HG02885 (cell line): ENCODE data around the gene CLSTN1.

Experiments
- ATAC-seq: cut with Tn5 transposase; IDR thresholded peaks from one replicate; pipeline ENCODE4 v1.9.1; 2021; ENCODE audit warnings: mild to moderate bottlenecking; ENCODE audit not compliant: unreplicated experiment, poor library complexity

The CLSTN1 gene

DNA sequence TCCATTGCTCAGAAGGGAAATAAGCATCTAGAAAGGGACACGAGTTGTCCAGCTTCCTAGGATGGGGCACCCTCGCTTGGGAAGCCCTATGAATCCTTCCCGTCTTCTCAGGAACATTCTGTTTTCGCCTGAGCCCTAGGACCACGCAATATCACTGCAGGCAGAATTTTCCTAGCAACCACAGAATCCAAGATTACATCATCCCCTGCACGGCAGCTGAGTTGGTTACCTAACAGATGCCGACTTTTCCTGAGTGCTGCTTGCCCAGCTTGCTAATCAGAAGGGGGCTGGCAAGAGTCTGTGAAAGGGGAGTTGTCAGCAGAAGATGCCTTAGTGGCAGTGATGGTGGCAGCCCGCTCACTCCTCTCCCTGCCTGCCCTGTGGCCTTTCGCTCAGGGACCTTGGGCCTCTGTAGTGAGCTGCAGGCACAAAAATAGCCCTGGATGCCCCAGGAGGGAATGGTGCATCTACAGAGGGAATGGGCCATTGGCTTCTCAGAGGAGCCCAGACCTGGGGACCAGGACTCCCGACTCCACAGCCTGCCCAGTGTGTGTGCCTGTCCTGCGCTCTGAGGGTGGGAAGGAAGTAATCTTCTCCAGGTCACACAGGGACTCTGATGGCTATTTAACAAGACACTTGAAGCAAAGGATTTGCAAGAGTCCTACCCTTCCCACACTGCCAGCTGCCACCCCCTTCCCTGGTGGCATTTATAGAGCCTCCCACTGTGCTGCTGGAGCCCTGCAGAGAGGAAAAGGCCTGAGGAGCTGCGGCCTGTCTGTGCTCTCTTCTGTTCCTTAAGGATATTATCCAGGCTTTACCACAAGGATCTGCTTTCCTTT is 28.9 kb upstream of the CLSTN1 start:
- ATAC-seq: no peak

DNA sequence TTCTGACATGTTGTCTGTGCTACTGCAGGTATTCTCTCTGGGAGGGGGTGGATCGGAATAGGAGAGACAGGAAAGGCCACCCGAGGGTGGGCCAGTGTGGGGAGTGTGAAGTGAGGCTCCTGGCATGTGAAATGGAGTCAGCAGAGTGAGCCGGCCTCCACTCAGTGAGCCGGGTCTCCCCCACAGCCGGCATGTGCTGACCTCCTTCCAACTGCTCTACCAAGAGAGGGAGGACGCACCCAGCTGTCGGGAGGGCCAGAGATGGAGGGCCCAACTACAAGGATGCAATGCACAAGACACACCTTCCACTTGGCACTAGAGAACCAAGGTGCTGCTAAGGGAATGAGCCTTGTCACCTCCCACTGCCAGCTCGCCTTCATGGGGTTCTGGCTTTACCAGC is 28.2 kb upstream of the CLSTN1 start:
- ATAC-seq: no peak

DNA sequence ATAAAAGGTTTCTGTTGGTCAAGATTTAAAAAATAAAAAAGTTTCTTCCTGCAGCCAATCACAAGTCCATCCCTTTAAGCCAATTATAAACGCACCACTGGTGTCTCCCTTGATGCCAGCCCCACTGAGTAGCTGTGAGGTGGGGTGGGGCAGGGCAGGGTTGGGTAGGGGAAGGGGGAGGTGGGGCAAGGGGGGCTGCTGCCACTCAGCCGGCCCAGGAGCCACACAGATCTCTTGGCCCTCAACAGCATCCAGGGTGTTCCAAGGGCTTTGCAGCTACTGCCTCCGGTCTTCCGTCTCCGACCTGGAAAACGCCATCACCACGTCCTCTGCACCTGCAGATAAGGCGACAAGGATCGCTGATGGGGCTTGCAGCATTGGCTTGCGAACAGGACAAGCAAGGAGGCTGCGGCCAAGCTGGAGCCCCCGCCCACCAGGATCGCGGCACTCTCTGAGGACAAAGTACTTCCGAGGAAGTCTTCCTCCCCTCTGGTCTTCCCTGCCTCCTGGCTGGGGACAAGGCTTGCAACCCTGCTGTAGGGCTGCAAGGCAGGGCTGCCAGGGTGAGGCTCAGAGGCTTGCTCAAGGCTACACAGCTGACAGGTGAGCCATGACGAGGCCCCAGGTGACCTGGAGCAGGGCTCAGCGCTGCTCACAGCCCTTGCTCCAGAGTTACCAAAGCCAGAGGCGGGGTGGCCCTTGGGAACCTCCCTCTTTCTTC is 26.8 kb upstream of the CLSTN1 start:
- ATAC-seq: no peak

DNA sequence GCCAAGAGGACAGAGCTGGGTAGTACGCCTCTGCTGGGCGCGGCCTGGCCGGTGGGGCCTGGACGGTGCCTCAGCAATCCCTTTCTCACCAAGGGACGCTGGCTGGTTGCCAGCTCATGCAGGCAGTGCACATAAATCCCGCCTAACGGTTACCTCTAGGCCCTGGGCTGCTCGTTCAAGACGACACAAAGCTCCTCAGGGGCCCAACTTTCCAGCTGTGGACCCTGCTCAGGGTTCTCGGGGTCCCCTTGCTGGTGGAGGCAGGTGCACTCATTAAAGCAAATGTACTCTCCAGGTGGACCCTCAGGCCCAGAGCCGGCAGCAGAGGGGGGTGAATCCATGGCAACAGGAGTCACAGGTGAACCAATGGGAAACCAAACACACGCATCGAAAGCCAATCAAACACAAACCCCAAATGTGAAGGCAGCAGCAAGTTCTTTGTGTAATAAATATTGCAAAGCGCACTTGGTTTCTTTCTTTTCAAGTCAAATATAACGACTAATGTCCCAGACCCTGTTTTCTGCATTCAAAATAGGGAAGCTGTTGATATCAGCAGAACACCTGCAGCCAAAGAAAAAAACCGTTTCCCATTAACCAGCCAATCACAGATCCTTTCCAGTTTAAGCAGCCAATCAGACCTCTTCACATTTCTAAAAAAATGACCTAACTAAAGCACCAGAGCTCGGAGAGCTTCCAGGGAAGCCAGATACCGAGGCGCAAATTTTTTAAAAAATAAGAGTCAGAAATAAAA is 26.1 kb upstream of the CLSTN1 start:
- no peak for ATAC-seq

DNA sequence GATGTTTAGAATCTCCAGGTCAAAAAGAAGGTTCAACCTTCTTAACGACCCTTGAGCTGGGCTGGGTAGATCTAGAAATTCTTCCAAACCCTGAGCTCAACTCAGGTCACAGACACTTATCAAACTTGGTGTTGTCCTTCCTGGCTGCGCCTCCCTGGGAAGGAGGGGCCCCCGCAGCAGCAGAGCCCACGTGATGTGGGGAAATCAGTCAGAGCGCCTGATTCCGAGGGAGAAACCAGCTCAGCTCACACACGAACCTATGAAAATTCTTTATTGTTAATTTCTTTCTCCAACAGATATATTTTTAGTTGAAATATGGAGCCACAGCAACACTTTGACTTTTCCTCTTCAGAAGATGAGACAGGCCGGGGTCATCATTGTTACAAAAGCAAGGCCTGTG is 24.3 kb upstream of the CLSTN1 start:
- no peak for ATAC-seq

DNA sequence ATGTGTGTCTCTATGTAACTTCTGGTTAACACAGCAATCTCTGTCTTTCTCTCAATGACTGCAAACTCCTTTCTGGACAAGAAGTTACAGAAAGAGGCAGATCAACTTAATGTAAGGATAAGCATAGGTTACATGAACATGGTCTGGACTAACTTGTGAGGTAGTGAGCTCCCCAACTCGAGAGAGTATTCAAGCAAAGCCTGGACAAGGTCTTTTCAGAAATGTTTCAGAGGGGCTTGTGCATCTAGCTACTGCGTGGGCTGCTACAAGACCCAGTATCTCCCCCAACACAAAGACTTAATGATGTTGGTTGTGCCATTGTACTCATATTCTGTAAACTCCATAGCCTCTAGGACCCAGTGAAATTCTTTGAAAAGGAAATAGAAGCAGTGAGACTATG is 23.5 kb upstream of the CLSTN1 start:
- ATAC-seq: no peak

DNA sequence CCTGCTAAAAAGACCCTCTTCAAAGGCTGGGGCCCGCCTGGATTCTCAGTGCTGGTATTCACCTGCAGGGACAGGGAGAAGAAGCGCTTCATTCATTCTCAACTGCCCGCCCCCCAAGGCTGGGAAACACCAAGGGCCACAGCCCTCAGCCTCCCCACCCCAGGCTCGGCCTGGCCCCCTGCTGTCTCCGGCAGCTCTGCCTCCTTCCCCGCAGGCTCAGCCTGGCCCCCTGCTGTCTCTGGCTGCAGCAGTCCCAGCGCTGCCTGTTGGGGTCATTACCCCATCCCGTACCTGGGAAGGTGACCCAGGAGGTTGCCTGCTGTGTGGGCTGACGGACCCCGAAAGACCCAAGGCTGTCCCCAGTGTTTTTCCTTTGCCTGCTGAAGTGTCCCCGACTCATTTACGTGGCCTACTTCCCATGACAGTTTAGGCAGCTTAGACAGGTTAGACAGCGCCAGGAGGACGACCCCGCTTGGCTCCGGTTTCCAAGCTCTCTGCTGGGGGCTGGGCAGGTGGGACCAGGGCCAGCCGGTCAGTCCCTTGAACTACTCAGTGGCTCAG is 22.9 kb upstream of the CLSTN1 start:
- no peak for ATAC-seq

DNA sequence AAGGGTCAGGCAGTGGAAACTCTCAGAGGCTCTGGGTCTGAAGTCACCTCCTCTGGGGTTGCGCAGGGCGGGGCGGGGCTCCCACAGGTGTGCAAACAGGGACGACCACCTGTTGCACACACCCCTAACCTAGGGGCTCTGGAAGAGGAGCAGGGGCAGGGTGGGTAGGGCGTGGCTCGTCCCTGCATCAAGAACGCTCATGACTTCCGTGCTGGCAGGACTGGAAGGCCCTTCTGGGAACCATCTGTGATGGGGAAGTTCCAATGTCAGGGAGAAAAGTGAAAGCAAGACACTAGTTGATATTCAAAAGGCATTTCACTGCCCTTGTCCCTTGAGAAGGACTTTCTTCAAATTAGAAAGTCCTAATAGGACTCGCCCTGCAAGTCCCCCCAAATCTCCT is 22.1 kb upstream of the CLSTN1 start:
- no peak for ATAC-seq

DNA sequence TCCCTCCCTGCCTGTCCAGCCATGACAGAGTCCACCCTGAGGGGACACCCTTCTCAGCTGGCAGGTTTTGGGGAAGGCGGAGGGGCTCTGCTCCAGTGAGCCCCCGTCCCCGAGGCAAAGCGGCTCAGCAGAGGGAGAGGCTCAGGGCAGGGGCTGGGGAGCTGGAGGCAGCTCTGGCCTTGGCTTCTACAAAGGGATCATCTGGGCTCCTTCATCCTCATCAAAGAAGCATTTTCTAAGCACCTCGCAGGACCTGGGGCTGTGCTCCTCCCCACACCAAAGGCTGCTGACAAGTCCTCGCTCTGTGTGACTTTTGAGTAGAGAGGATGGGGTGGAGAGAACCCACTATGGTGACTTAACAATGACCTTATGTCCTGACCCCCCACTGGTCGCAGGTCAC is 21.0 kb upstream of the CLSTN1 start:
- no peak for ATAC-seq

DNA sequence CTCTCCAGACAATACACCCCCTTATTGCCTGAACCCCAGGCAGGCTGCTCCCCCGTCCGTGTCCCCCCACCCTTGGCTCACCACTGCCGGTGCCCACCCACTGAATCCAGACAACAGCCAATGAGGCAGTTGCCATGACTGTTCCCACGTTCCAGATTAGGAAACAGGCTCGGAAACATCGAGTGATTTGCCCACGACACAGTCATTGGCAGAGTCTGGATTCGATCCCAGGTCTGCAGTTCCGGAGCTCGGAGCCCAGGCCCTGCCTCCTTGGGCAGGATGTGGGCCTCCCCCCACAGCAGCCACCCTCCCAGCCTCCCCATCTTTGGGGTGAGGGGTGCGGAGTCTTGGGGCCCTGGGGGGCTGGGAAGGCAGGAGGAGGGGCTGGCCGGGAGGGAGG is 20.3 kb upstream of the CLSTN1 start:
- no peak for ATAC-seq

DNA sequence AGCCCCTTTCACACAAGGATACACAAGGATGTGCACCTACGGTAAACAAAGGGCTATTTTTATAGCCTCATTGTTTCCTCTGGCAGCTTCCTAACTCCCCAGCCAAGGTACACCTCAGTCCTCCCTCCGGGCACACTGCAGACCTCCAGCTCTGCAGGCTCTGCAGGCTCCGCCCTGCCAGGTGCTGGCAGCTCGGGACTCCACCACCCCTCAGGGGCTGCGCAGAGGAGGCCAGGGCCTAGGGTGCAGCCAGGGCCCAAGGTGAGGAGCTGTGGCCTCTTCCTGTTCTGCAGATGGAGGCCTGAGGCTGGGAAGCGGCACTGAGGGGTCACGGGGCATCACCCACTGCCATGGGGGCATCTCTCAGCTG is 19.8 kb upstream of the CLSTN1 start:
- ATAC-seq: no peak

DNA sequence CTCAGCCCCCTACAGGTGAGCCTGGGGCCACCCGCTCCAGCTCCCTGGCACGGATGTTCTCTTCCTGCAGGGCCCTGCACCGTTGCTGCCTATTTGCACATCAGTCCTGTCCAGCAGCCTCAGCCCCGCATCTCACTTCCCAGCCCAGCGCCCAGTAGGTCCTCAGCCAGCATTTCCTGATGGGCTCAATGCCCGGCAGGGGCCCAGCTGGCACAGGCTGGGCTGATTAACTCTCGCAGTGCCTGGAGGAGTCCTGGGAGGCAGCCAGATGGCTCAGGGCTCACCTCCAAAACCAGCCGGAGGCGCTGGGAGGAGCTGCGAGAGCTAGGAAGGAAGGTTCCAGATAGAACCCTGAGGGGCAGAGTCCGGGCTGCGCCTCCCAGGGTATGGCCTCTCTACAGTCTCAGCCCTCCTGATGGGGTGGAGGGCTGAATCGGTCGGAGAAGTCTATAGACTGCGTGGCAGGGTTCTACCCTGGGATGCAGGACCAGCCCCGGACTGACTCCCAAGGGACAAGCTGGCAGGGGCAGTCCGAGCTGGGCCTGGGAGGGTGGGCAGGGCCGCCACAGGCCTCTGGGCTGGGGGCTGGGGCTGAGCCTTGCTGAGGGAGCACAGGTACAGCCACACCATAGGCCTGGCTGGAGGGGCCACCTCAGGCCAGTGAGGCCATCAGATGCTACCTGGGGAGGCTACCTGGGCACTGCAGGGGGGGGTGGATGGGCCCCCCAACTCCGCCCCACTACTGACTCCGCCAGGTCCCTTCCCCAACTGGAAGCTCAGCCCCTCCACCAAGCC is 19.2 kb upstream of the CLSTN1 start:
- no peak for ATAC-seq

DNA sequence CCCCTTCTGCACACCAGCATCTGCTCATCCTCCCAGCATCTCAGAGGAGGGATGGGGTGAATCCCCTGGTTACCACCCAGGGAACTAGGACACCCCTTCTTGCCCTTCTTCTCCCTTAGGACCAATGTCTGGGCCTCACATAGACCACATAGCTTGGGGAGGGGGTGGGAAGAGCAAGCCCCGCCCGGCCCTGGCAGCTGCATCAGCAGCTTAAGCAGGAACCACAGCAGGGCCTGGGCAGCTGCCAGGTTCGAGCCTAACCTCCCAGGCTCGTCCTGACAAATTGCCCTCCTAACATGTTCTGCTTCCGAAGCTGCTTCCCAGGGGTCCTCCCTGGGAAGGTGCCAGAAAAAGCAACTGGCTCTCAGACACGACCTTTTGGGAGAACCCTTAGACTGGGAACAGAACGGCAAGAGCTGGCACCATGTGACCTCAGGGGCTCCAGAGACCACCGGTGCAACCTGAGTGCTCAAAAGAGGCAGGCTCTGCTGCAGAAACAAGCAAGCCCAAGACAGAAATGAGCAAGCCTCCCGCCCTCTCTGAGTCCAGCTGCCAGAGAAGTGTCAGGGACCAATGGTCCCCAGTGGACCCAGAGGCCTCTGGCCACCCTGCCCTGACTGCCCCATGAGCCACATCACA is 18.4 kb upstream of the CLSTN1 start:
- no peak for ATAC-seq

DNA sequence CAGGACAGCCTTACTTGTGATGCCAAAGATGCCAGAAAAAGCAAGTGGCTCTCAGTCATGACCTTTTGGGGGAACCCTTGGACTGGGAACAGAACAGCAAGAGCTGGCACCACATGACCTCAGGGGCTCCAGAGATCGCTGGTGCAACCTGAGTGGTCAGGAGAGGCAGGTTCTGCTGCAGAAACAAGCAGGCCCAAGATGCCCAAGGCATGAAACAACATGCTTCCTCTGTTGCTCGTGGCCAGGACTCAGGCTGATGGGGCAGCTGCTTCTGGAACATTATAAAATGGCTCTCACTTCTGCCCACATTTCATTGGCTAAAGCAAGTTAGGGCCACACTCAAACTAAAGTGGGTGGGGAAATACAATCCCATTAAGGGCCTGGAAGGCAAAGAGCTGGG is 17.7 kb upstream of the CLSTN1 start:
- no peak for ATAC-seq

DNA sequence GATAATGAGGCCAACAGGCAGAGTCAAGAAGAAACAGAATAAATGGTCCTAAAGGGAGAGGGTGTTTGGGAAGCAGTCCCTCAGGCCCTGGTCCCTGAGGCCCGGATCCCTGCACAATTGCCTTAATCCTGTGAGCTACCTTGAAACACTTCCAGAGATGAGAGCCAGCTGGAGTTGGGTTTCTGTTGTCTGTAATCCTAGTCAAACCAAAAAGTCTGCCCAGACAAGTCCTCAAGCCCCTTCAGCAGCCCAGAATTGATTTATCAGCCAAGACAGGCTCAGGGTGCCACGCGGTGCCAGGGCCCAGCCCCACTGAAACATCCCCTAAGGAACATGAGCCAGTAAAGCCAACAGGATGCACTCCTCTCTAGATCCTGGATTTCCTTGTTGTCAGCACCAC is 16.4 kb upstream of the CLSTN1 start:
- ATAC-seq: no peak

DNA sequence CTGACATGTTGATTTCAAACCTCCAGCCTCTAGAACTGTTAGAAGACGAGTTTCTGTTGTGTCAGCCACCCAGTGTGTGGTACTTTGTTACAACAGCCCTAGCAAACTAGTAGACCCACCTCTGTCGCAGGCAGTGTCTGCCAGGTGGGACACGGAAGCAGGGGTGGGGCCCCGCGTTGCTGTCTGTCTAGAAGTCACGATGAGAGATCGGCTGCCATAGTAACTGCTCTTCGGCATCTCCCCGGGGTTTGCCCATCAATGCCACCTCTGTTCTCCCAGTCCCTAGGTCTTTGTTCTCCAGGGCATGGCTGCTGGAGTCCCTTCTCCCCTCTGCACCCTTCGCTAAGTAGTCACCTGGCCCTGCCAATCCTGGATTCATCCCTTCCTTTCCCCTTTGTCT is 15.2 kb upstream of the CLSTN1 start:
- ATAC-seq: no peak

DNA sequence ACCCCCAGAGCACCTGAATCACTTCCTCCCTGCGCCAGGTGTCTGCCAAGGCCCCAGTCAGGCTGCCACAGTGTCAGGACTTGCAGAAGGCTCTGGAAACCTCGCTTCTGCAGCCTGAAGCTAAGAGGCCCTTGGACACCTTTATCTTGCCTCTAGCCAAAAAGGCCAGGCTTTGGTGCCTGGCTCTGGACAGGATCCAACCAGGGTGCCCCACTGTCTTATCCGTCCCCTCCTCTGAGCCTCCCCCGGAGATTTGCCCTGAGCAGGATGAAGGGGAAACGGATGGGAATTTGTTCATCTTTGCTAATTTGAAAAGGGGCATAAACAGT is 12.8 kb upstream of the CLSTN1 start:
- ATAC-seq: no peak

DNA sequence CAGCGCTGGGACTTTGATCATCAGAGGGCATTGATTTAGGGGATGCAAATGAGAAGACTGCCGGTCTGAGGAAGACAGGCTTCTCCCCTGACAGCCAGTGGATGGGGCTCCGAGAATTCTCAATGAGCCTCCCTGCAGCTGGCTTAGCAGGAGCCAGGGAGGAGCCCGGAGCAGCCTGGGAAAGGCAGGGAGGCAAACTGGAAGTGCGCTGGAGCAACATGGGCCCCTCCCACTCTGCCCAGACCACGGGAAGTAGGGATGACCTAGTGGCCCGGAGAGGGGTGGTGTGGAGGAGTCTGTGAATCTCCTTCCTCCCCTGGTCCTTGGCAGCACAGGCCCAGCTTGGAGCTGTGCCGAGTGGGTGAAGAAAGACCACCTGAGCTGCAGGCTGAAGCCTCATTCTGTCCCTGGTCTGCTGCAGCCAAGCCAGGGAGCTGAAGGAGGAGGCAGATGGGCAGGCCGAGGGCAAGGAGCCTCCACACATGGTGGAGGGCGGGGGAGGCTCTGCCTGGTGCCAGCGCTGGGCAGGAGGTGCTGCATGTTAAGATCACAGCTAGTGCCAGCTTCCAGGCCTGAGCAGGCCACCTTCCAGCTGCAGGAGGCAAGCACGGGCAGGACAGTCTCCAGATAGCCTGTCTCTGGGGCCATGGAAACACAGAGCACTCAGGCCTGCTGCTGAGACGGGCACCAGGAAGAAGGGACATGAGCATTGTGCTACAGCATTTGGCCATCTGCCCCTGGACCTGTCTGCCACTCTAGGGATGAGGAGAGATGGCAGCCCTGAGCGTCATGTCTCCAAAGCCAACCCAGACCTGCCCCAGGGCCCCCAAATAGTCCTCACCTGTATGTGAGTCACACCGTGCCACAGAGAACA is 12.2 kb upstream of the CLSTN1 start:
- no peak for ATAC-seq

DNA sequence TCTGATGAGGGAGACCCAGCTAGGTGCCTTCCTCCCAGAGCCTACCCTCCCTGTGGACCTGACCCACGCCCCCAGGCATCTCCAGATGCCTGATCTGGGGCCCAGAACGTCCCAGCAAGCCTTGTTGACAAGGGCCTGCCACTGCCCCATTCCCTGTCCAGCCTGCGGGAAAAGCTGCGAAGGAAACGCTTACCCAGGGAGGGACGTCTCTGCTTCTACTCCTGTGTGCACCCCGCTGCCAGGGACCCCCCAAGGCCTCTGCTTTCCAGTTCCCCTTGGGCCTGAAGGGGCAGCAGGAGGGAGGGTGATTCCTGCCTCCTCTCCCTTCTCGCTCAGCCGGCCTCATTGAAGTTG is 11.6 kb upstream of the CLSTN1 start:
- ATAC-seq: no peak
